GM12892 (cell line): ENCODE measurements around the gene FRMD5.

Experiments used
- POLR2A ChIP-seq: IDR thresholded peaks from 2 replicates; pipeline ENCODE4 v1.6.1; 2011; ENCODE audit warnings: low read depth, low read length, control low read depth
- TAF1 ChIP-seq: IDR thresholded peaks from 2 replicates; pipeline ENCODE4 v1.6.1; 2011; ENCODE audit warnings: low read depth, mild to moderate bottlenecking, control low read depth, low read length, borderline replicate concordance

DNA sequence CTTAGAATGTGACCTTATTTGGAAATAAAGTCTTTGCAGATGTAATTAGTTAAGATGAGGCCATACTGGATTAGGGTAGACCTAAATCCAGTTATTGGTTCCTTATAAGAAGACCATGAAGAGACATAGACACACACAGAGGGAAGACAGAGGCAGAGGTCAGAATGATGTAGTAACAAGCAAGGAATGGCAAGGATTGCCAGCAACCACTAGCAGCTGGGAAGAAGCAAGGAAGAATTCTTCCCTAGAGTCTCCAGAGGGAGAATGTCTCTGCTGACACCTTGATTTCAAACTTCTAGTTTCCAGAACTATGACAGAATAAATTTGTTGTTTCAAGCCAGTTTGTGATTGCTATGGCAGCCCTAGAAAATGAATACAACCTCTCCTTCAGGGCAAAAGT is 251.6 kb downstream of the FRMD5 start:
- TF ChIP-seq TAF1 = no peak
- TF ChIP-seq POLR2A = no peak
